GM18526 (cell line): Measurements from ENCODE around the gene INTS2.
A peak's percentile ranks its signal among the peaks of the same experiment; 100 is the strongest.

Source experiments
- POLR2A ChIP-seq: IDR thresholded peaks from 3 replicates; pipeline ENCODE4 v1.6.1; 2011; ENCODE audit not compliant: insufficient read length; ENCODE audit errors: extremely low read depth

Gene INTS2

GRCh38 chr17:61927208-61928100 is at the start of gene INTS2:
Gene INTS2 (minus strand): TSS chr17:61927982. CDS start chr17:61926644, 1,338 bp downstream.
- TF ChIP-seq POLR2A, result peak; percentile 92

GRCh38 chr17:61974115-61974514 is 46.3 kb upstream of the INTS2 start:
- no peak for TF ChIP-seq POLR2A

GRCh38 chr17:61972311-61972710 is 44.5 kb upstream of the INTS2 start:
- no peak for TF ChIP-seq POLR2A

GRCh38 chr17:61970030-61970429 is 42.2 kb upstream of the INTS2 start:
- no peak for TF ChIP-seq POLR2A

GRCh38 chr17:61968757-61969156 is 41.0 kb upstream of the INTS2 start:
- no peak for TF ChIP-seq POLR2A

GRCh38 chr17:61967729-61968128 is 39.9 kb upstream of the INTS2 start:
- TF ChIP-seq POLR2A, result no peak

- TF ChIP-seq POLR2A, result no peak
Observed at GRCh38 chr17:61966191-61966590, 38.4 kb upstream of the INTS2 start.

- TF ChIP-seq POLR2A, result no peak
Observed at GRCh38 chr17:61955619-61956018, 27.8 kb upstream of the INTS2 start.

GRCh38 chr17:61947367-61948078 is 19.7 kb upstream of the INTS2 start:
- TF ChIP-seq POLR2A, result no peak

- no peak for TF ChIP-seq POLR2A
Observed at GRCh38 chr17:61946359-61946758, 18.6 kb upstream of the INTS2 start.

GRCh38 chr17:61943117-61943516 is 15.3 kb upstream of the INTS2 start:
- no peak for TF ChIP-seq POLR2A

GRCh38 chr17:61942085-61942484 is 14.3 kb upstream of the INTS2 start:
- TF ChIP-seq POLR2A, result no peak

GRCh38 chr17:61928101-61928436 is 287 bp upstream of the INTS2 start:
- no peak for TF ChIP-seq POLR2A

- no peak for TF ChIP-seq POLR2A
Observed at GRCh38 chr17:61926826-61927207, 965 bp downstream of the INTS2 start.

- no peak for TF ChIP-seq POLR2A
Observed at GRCh38 chr17:61908292-61909037, 19.3 kb downstream of the INTS2 start.

GRCh38 chr17:61907361-61907760 is 20.4 kb downstream of the INTS2 start:
- TF ChIP-seq POLR2A, result no peak
